ENCODE measurements around the gene PDE9A. TPM values are rescaled to one million over a fixed set of nuclear protein-coding genes. Genes with fewer than 3 reads are reported as not detected.

PDE9A gene
- total and polyA plus RNA-seq, 2 experiments from 2014 or later = 14.3 to 19.6 TPM

DNA sequence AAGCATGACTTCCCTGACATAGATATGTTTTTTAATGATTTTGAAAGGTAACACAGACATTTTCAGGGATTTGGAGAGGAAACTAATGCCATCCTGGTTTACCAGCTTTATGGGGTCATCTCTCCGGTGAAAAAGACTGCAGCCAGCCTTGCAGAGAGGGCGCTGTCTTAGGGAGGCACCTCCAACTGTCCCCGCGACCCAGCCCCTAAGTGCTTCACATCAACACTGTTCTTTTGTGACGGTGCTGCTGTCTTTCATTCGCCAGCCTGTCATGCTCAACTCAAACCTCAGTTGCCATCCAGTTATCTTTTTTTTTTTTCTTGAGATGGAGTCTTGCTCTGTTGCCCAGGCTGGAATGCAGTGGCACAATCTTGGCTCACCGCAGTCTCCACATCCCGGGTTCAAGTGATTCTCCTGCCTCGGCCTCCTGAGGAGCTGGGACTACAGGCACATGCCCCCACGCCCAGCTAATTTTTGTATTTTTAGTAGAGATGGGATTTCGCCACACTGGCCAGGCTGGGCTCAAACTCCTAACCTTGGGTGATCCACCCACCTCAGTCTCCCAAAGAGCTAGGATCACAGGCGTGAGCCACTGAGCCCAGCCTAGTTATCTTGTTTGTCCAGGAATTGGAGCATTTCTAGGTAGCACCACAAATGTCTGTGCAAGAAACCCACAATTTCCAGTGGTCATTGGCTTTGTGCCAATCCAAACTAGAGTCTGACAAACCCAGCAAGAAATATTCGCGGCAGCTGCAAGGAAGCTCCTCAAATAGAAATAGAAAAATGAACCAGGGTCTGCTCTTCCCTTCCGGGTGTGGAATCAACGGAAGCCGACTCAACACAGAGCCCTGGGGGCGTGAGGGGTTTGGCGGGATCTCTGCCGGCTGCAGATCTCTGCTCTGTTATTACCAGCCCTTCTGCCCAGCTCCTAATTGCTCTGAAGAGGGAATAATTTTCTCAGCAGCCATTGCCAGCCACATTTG is 24.2 kb downstream of the PDE9A start:
- Histone ChIP-seq H3K4me2 (no peak overlapping the region), H4K20me1 (ENCODE audit: insufficient read depth, poor library complexity, severe bottlenecking) (no peaks in the 10 kb centered on the region), H3K79me2 (peaks cover 15% of the 10 kb centered on the region), H3K36me3 (replicated peaks; ENCODE audit: insufficient read depth, low read depth) (no peaks in the 10 kb centered on the region), H3K4me1 (ENCODE audit: insufficient read depth) (peaks cover 38% of the 10 kb centered on the region), H3K4me3 (no peak overlapping the region), H2AFZ (no peak overlapping the region), H3K9me2 (replicated peaks; ENCODE audit: insufficient read depth) (no peaks in the 10 kb centered on the region), H3K9me3 (ENCODE audit: low read depth) (no peaks in the 10 kb centered on the region), H3K27me3 (no peaks in the 10 kb centered on the region), H3K27ac (no peak overlapping the region)
- no peak for DNase-seq (ENCODE audit: low spot score)
- TF ChIP-seq, protein P1, sequence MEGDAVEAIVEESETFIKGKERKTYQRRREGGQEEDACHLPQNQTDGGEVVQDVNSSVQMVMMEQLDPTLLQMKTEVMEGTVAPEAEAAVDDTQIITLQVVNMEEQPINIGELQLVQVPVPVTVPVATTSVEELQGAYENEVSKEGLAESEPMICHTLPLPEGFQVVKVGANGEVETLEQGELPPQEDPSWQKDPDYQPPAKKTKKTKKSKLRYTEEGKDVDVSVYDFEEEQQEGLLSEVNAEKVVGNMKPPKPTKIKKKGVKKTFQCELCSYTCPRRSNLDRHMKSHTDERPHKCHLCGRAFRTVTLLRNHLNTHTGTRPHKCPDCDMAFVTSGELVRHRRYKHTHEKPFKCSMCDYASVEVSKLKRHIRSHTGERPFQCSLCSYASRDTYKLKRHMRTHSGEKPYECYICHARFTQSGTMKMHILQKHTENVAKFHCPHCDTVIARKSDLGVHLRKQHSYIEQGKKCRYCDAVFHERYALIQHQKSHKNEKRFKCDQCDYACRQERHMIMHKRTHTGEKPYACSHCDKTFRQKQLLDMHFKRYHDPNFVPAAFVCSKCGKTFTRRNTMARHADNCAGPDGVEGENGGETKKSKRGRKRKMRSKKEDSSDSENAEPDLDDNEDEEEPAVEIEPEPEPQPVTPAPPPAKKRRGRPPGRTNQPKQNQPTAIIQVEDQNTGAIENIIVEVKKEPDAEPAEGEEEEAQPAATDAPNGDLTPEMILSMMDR (IDR thresholded peaks at IDR 0.05; ENCODE audit: poor library complexity) = no peak
- TF ChIP-seq EZH2 (IDR thresholded peaks at IDR 0.05; ENCODE audit: borderline replicate concordance) (no peak), EZH2phosphoT487 (IDR thresholded peaks at IDR 0.05; ENCODE audit: low read depth, severe bottlenecking, unreplicated experiment) (no peak)
- 71% methylated on average over 20 of the region's 20 CpGs for WGBS (ENCODE audit: low lambda C conversion rate, missing lambda C conversion rate)

DNA sequence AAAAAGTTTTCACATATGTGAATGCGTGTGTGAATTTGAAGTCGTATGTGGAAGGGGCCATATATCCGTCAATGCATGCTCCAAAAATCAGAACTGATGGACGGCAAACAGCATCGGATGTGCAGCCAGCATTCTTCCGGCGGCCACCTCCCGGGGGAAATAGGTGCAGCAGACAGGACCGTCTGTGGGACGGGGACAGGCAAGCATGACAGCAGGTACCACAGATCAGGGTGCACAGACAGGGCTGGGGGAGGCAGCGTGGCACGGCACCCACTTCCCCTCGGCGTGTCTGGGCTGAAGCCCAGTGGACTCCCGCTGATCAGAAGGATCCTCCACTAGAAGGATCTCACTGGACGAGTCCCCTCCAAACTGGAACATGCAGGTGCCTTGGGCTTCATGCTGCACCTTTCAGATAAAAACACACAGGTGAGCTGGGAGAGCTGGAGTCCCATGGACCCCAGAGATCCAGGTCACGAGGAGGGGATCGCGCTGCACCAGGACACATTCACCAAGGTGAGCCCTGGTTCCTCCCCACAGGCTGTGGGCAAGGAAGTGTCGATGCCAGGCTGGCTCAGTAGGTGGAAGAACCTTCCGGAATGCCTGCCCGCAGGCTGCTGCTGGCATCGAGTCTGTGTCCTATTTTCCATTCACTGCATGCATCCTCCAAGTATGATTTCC is 25.3 kb downstream of the PDE9A start:
- TF ChIP-seq EZH2phosphoT487 (IDR thresholded peaks at IDR 0.05; ENCODE audit: low read depth, severe bottlenecking, unreplicated experiment) = no peak
- TF ChIP-seq EZH2 (IDR thresholded peaks at IDR 0.05; ENCODE audit: borderline replicate concordance) = no peak
- Histone ChIP-seq H3K27ac (no peak overlapping the region), H3K27me3 (no peaks in the 10 kb centered on the region), H3K4me1 (ENCODE audit: insufficient read depth) (peaks cover 28% of the 10 kb centered on the region), H3K4me3 (no peak overlapping the region), H3K9me2 (replicated peaks; ENCODE audit: insufficient read depth) (no peaks in the 10 kb centered on the region), H3K36me3 (replicated peaks; ENCODE audit: insufficient read depth, low read depth) (no peaks in the 10 kb centered on the region), H3K79me2 (peaks cover 11% of the 10 kb centered on the region), H2AFZ (no peak overlapping the region), H4K20me1 (ENCODE audit: insufficient read depth, poor library complexity, severe bottlenecking) (no peaks in the 10 kb centered on the region), H3K9me3 (ENCODE audit: low read depth) (no peaks in the 10 kb centered on the region), H3K4me2 (no peak overlapping the region)
- DNase-seq (ENCODE audit: low spot score) = no peak
- 97% methylated on average over 23 of the region's 23 CpGs for WGBS (ENCODE audit: low lambda C conversion rate, missing lambda C conversion rate)

DNA sequence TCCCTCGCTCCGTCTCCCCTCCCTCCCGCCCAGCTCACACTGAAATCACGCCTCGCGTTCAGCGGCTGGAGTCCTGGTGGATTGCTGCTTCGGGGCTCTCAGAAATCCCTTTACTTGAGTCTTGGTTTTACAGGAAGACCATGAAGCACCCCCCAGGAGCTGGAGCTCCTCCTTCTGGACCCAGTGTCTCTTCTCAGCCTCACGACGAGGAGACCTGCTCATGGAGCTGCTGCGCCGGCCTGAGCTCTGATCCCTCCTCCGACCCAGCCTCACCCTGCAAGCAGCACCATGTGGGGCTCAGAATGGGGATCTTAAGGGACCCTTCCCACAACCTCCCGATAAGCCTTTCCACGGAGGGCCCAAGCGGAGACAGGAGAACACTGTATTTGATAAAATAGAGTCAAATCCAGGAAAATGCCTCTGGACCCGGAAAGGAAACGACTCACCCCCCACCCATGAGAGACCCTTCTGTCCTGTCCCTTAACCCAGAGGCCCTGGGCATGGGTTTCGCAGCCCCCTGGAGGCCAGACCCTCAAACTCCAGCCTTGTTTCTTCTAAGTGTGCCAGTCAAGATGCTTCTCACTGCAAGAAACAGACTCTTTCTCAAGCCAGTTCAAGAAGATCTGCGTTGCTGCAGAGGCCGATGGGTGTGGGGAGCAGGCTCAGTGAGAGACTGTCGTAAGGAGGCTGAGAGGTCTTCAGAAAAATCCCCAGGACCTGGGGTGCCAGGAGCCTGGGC is 26.1 kb downstream of the PDE9A start:
- TF ChIP-seq EZH2phosphoT487 (IDR thresholded peaks at IDR 0.05; ENCODE audit: low read depth, severe bottlenecking, unreplicated experiment) (no peak), EZH2 (IDR thresholded peaks at IDR 0.05; ENCODE audit: borderline replicate concordance) (no peak)
- TF ChIP-seq, protein P1 (IDR thresholded peaks at IDR 0.05; ENCODE audit: poor library complexity) = no peak

More for the DNA sequence above, 26.1 kb downstream of the PDE9A start:
- Histone ChIP-seq H3K4me2 (no peak overlapping the region), H3K9me3 (ENCODE audit: low read depth) (no peaks in the 10 kb centered on the region), H4K20me1 (ENCODE audit: insufficient read depth, poor library complexity, severe bottlenecking) (no peaks in the 10 kb centered on the region), H3K27me3 (no peaks in the 10 kb centered on the region), H3K4me3 (no peak overlapping the region), H3K27ac (no peak overlapping the region), H2AFZ (no peak overlapping the region), H3K4me1 (ENCODE audit: insufficient read depth) (peaks cover 21% of the 10 kb centered on the region), H3K36me3 (replicated peaks; ENCODE audit: insufficient read depth, low read depth) (no peaks in the 10 kb centered on the region), H3K9me2 (replicated peaks; ENCODE audit: insufficient read depth) (no peaks in the 10 kb centered on the region), H3K79me2 (peaks cover 11% of the 10 kb centered on the region)
- DNase-seq (ENCODE audit: low spot score) = no peak
- 94% methylated on average over 20 of the region's 22 CpGs for WGBS (ENCODE audit: low lambda C conversion rate, missing lambda C conversion rate)
